ENCODE data around the gene UBL3.

The UBL3 gene

DNA sequence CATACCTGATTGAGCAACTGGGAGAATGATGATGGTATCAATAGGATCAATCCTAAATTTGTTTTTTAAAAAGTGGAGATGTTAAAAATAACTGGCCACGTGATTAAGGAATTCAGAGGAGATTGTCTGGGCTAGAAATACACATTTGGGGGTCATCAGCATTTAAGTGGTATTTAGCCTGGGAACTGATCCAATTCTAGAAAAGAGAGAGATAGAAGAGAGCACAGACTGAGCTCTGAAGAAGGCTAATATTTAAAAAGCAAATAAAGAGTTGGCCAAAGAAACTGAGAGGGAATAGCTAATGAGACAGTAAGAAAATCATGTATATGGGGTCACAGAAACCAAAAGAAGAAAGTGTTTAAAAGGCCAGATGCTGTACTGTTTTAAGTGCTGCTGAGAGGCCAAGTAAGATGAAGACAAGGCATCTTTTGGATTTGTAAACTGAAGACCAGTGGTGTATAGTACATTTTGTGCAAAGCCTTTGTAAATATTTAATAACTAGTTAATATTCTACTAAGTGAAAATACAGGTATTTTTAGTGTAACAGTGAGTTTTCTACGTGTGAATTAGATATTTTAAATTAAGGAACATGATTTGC, 40.2 kb downstream of the UBL3 start:
- DNase-seq (ENCODE audit: low read depth in 2 of 2): no peak

DNA sequence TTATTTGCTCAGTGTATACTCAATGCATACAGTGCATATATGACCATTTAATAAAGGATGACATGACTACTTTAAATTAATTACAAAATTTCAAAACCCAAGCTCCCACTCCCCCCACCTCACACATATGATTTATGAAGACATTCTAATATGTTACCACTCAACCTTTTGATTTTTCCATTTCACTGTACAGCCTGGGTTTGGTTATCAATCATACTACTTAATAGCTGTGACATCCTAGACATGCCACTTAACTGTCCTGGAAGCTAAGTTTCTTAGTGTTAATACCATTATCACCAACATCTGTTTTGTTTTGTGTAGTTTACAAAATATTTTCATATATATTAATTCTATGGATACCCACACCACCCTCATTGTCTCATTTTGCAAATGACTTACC, 42.2 kb downstream of the UBL3 start:
- no peak for DNase-seq (ENCODE audit: low read depth in 2 of 2)

DNA sequence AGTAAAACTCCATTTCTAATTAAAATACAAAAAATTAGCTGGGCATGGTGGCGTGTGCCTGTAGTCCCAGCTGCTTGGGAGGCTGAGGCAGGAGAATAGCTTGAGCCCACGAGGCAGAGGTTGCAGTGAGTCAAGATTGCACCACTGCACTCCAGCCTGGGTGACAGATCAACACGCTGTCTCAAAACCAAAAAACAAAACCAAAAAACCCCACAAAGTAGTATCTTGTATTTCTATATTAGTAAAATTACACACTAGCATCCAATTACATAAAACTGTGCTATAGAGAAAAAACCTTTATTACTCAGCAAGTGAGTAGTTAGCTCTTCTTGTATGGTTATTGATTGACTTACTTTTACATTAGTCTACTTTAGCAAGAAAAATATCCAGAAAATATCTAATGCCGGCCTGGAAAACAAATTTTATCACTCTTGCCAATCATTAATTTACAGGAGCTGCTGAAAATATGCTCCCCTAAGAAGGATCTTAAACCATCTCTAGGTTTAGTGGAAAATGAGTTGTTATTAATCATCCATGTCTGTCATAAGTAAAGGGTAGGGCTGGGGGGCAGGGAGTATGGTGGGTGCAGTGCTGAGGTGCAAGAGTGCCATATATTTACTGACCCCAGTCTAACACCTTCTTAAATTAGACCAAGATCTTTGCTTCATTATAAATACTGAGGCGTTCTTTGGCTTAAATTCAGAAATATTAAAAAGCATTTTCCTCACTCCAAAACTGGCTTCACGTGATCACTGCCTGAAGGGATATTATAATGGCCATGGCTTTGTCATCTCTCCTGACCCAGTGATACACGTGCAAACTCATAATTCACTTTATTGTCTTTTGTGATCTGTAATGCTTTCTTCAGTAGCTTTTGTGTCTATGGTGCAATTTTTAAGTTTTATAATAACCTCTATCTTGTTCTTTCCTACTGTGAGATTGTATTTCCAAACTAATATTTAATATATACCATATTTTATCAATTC, 44.1 kb downstream of the UBL3 start:
- DNase-seq (ENCODE audit: low read depth in 2 of 2): peak in 1 of 2 donors; percentile 23

DNA sequence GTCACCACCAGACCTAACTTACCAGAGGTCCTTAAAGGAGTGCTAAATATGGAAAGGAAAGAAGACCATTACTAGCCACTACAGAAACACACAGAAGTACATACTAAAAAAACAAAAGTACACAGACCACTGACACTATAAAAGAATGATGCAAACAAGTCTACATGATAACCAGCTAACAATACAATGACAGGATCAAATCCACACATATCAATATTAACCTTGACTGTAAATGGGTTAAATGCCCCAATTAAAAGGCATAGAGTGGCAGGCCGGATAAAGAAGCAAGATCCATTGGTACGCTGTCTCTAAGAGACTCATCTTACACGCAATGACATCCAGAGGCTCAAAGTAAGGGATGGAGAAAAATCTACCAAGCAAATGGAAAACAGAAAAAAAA, 47.2 kb downstream of the UBL3 start:
- DNase-seq (ENCODE audit: low read depth in 2 of 2): no peak

DNA sequence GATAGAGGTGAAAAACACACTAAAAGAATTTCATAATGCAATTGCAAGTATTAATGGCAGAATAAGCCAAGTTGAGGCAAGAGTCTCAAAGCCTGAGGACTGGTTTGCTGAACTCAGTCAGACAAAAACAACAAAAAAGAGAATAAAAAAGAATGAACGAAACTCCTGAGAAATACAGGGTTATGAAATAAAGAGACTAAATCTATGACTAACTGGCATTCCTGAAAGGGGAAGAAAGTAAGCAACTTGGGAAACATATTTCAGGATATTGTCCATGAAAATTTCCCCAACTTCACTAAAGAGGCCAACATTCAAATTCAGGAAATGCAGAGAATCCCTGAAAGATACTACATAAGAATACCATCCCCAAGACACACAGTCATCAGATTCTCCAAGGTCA, 47.8 kb downstream of the UBL3 start:
- no peak for DNase-seq (ENCODE audit: low read depth in 2 of 2)

DNA sequence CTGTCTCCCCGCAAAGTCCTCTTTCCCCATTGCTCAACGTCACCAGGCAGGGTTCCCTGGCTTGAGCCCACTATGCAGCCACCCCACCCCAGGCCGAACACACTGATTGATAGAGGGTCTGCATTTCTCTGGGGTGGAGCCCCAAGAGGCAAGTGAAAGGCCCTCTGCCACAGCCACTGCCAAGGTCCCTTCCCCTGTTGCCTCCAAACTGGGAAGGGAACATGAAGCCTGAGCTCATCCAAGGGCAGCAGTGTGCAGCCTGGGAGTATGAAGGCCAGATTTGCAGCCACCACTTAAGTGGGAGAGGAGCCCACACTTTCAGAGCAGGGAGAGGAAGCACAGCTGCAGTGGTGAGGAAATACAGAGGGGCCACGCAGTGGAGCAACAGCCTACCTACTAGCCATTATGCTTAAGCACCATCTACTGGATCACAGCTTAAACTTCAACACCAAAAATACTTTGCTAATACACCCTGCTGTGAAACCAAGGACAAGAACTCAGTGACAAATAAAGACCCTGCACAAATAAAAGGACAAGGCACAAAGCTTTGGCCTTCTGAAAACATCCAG, 48.6 kb downstream of the UBL3 start:
- DNase-seq (ENCODE audit: low read depth in 2 of 2): no peak

DNA sequence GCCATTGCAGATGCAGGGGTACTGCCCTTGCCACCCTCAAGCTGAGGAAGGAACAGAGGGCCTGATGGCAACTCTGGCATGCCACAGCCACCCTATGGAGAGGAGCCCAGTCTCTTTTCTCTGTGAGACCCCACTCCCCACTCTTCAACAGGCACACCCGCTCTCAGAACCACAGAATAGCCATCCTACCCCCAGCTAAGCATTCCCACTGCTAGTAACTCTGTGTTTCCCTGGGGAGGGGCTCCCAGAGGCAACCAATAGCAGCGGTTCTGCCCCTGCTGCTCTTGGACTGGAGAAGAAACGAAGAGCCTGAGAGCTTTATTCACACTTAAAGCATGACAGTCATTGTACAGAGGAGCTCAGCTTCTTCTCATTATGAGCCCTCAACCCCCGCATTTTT, 49.3 kb downstream of the UBL3 start:
- no peak for DNase-seq (ENCODE audit: low read depth in 2 of 2)

DNA sequence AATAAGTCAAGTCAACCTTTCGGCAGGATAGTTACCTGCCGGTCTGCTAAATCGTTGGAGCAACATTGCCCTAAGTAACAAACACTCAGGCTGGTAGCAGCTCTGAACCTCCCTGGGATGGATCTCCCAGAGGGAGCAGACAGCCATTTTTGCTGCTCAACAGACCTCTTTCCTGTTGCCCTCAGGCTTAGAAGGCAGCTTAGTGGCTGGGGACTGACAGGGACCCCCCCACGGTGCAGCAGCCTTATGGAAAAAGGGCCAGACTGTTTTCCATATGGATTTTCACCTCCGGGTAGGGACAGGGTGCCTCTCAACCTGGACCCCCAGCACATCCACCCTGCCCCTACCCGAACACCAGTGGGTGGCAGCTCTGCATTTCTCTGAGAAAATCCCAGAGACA, 49.7 kb downstream of the UBL3 start:
- DNase-seq (ENCODE audit: low read depth in 2 of 2): no peak

DNA sequence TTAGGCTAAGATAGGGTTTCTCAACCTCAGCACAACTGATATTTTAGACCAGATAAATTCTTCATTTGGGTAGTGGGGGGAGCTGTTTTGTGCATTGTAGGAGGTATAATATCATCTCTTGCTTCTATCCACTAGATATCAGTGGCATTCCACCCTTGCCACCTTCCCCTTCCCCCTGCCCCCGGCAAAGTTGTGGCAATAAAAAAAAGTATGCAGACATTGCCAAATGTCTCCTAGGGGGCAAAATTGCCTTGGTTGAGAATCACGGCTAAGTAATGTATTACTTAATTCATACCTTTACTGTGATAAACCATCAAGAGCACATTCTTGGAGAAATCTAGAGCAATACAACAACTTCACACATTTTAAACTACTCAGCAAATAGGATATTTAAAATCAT, 51.4 kb downstream of the UBL3 start:
- no peak for DNase-seq (ENCODE audit: low read depth in 2 of 2)

DNA sequence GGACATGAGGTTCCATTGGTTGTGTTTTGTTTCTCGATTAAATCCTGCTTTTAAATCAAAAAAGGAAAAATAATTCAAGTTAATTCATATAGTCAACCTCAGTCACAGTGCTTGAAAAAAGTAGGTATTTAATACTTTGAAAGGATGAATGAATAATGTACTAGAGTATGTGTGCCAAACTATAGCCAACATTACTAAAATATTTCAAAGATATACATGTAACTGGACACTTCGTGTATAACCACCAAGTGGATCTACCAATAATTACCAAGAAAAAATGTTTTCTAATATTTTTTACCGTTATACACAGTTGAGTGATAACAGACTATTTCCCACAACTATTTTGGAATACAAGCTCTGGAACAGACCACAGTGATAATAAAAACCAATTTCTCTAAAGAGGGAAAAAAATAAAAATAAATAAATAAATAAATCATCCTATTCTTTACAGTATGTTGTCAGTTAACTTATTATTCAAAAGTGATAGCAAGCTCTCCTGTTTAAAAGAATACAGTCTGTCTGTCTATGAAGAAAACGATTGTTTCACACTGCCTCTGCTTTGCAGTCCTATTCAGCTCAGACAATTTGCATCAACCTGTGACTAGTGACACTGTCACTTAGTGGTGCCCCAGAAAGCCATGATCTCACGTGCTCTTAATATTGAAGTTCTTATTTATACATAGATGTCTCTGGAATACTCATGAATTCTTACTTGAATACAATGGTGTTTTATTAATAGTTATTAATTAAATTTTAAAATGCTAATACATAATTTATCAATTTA, 58.2 kb downstream of the UBL3 start:
- no peak for DNase-seq (ENCODE audit: low read depth in 2 of 2)

DNA sequence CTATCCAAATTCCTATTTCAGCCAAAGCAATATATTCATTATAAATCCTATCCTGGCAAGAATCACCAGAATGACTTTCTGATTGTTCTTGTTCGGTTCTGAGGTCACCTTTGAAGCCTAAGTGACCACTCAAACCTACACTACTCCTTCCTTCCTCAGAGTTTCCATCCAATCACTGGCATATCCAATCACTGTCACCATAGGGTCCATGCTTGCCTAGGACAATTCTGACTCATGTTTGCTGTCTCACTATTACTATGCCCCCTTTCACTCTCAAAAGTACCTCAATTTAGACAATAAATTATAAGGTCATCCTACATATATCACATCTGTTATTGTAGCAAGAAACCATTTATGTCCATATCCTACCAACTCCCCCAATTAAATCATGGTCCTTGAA, 58.9 kb downstream of the UBL3 start:
- no peak for DNase-seq (ENCODE audit: low read depth in 2 of 2)

DNA sequence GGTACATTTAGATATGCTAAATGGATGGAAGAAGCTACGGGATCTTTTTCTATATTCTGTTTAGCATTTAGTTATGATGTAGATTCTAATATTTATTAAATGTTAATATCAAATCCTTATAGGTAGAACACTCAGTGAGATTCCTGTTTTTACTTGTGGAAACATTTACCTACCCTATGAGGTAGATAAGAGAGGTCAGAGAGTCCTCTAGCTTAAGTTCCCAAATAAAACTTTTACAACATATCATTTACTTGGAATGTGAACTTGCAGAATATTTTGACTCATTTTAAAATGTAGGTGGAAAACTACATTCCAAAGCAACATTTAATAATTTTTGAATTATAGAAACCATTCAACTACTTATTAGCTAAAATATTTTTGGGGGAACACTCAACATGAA, 63.7 kb downstream of the UBL3 start:
- no peak for DNase-seq (ENCODE audit: low read depth in 2 of 2)

DNA sequence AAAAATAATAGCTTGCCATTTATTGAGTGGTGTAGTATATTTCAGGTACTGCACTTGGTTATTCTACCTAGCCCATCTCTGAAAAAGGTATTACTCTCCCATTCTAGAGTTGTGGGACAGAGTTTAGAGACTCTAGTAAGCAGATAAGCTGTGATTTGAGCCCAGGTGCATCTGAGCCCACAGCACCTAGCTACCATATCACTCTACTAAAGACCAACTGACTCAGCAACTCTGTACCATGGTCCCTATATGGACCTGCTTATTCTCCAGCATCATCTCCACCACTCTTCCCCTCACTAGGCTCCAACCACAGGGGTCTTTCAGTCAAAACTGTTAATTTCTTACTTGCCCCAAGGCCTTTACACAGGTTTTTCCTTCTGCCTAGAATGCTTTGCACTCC, 64.4 kb downstream of the UBL3 start:
- DNase-seq (ENCODE audit: low read depth in 2 of 2): no peak

DNA sequence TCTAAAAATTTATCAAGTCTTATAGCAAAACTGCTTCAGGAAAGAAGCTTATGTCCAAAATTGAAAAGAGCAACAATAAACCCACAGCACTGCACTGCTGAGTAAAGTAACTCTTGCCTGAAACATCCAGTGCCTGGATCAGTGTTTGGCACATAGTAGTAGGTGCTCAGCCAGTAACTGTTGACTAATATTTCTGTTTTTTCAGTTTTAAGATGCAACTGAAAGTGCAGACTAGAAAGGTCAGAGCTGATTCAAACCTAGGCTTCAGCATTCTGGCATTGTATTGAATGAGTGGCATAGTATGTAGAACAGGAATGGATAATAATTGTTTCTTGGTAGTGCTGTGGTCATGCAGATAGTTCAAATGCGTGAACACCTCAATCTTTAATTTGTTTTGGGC, 67.6 kb downstream of the UBL3 start:
- DNase-seq (ENCODE audit: low read depth in 2 of 2): no peak

DNA sequence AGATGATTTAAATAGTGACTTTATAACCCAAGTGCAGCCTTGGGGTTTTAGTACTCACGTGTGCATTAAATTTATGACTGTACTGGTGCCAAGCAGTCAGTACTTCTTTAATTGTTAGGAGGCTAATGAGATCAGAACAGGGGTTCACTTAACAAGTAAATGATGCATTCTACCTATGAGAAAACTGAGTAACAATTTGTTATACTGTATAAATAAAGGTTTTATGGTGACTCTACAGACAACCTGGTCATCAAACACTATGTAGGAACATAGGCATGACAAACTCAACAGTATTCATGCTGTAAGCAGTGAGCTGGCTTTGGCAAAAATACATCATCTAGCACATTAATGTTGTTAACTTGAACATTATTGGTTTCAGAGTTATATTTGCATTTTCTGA, 75.6 kb downstream of the UBL3 start:
- DNase-seq (ENCODE audit: low read depth in 2 of 2): no peak

DNA sequence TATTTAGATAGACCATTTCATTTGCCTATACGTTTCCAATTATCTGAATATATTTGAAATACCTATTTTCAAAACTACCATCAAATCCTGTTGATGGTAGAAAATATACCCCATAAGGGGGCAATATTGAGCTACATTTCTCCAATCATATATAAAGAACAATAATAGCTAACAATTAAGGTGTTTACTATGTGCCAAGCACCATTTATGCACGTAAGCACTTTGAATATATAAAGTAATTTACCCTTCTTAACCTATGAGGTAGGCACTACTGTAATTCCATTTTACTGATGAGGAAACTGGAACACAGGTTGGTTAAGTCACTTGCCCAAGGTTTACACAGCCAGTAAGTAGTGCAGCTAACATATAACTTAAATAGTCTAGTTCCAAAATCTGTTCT, 79.2 kb downstream of the UBL3 start:
- no peak for DNase-seq (ENCODE audit: low read depth in 2 of 2)

DNA sequence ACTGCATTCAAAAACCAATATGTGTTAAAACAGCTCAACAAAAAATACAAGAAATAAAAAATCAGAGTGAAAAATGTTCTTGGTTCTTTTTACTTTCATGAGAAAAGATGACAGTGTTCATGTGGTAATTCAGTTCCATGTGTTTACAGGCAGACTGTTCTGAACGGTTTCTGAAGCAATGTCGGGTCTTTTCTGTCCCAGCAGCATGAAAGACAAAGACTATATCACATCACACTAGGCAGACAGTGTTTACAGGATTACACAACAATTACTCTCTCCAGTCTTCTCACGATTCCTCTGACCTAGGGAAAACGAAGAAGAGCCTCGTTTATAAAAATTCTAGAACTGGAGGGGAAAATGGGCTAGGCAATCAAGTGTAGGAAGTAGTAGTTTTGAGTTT, 83.4 kb downstream of the UBL3 start:
- no peak for DNase-seq (ENCODE audit: low read depth in 2 of 2)

DNA sequence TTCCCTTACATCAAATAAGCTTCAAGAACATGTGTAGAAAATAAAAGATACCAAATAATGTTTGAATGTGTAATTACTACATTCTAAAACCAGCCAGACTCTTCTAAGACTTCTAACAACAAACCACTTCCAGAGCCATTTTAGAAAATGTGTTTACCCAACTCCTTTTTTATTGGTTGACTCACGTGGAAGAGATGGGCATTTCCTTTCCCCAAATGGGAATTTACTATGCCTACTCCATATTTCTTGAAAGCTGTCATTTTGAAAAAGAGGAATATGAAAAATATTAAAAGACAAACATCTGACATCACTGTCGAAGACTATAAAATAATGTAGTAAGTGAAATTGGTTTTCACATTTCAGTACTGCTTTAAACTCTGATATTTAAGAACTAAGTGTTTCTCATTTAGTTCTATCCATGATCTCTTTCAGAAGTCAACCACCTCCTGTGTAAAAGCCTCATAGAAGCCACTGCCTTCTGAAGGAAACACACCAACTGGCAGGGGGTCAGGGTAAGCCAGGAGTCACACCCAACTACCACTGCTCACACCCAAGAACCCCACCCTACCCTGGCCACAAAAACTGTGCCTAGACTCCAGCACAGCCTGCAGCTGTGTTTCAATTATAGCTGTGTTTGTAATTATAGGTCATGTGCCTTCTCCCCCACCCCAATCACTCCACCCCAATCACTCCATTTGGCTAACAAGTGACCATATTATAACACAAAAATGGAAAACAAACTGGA, 86.8 kb downstream of the UBL3 start:
- DNase-seq (ENCODE audit: low read depth in 2 of 2): no peak

DNA sequence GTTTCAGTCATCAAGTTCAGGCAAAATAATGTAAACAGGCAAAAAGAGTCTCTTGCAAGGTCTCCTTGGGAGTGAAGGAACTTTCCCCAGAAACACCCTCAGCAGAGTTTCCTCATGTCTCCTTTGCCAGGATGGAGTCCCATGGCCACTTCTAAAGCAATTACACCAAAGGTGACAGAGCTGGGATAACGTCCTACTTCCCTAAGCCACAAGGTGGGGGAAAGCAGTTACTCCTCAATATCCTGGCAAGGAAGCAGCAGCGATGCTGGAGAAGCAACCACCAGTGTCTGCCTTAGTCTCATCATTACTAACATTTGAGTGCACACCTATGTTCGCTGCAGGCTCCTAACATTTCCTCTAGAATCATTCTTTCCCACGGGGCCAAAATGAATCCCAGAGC, 88.6 kb downstream of the UBL3 start:
- DNase-seq (ENCODE audit: low read depth in 2 of 2): no peak

DNA sequence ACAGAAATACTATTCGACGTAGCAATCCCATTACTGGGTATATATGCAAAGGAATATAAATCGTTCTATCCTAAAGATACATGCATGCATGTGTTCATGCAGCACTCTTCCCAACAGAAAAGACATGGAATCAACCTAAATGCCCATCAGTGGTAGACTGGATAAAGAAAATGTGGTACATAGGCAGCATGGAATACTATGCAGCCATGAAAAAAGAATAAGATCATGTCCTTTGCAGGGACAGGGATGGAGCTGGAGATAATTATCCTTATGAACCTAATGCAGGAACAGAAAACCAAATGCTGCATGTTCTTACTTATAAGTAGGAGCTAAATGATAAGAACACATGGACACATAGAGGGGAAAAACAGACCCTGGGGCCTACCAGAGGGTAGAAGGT, 89.3 kb downstream of the UBL3 start:
- no peak for DNase-seq (ENCODE audit: low read depth in 2 of 2)

DNA sequence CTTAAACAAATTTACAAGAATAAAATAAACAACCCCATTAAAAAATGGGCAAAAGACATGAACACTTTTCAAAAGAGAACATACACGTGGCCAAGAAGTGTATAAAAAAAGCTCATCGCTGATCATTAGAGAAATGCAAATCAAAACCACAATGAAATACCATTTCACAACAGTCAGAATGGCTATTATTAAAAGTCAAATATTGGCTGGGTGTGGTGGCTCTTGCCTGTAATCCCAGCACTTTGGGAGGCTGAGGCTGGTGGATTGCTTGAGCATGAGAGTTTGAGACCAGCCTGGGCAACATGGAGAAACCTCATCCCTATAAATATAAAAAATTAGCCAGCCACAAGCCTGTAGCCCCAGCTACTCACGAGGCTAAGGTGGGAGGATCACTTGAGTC, 89.9 kb downstream of the UBL3 start:
- DNase-seq (ENCODE audit: low read depth in 2 of 2): no peak

All from stimulated activated CD8-positive, alpha-beta memory T cell treated with anti-CD3 and anti-CD28 coated beads, Interleukin-15, amount 100 ng/mL, for 48 hours (primary cell).